Measurements from ENCODE around the gene C14orf119.

Gene C14orf119, protein sequence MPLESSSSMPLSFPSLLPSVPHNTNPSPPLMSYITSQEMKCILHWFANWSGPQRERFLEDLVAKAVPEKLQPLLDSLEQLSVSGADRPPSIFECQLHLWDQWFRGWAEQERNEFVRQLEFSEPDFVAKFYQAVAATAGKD

DNA sequence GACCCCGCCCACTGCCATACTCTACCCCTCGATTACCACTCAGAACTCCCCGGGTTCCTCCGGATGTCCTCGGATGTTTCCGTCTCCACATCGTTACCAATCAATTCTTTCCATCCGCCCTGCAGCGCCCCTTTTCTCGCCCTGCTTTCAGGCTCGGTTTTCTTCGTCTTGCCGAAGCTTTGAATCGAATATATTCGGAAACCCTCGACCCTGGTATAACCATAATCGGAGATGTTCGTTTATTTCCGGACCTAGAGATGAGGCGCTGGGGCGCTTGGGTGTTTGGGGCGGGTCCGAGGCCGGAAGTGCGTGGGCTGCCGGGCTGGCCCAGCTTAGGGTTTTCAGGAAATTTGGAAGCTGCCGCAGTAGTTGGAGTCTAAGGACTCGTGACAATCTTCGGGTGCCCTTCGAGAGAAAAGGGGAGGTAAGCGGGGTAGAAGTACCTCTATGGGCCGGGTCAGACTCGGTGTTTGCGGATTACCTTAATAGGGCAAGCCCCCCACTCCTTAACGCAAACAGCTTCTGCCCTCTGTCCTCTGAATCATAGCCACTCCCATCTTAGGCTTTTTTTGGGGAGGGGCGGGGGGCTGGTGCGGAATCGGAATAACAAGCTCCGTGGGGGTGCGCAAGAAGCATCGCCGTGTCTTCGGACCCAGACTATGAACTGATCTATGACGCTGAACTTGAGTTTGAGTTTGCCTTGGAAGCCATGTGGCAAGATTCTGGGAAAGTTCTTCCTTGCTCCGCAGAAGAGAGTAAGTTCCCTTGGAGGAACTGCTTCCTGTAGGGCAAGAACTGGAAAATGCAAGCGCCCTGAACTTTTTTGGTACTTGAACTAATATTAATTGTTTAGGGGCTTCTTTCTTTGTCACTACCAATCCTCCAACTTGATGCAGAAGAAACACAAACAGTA is at the start of gene C14orf119:
C14orf119 (plus strand) TSS at position 310 of the 913 bp plus-strand sequence. CDS start 2,154 bp downstream, outside the sequence.
- DNase-seq: no peak

DNA sequence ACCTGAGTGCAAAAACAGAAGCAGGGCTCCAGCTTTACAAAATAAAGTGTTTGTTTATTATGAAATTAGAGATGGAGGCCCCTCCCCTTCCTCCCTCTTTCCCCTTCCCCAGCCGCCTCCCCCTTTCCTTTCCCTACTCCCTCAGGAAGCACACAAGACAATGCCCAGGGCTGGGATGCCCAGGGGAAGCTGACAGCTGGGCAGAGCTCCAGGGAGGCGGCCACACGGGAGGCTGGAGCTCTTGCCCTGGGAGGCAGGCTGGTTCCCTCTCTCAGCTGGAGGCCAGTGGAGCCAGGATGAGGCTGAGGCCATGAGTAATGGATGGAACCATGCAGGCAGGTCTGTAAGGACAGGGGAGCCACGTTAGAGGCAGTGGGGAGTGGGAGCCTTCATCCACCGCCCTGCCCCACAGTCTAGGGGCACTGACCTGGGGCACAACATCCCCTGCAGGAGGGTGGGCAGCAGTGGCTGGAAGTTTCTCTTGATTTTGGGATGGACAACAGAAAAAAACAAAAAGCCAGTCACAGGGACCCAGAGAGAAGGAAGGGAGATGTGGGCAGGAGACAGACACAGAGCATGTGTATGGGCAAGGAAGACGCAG is 48.2 kb upstream of the C14orf119 start:
- no peak for DNase-seq

DNA sequence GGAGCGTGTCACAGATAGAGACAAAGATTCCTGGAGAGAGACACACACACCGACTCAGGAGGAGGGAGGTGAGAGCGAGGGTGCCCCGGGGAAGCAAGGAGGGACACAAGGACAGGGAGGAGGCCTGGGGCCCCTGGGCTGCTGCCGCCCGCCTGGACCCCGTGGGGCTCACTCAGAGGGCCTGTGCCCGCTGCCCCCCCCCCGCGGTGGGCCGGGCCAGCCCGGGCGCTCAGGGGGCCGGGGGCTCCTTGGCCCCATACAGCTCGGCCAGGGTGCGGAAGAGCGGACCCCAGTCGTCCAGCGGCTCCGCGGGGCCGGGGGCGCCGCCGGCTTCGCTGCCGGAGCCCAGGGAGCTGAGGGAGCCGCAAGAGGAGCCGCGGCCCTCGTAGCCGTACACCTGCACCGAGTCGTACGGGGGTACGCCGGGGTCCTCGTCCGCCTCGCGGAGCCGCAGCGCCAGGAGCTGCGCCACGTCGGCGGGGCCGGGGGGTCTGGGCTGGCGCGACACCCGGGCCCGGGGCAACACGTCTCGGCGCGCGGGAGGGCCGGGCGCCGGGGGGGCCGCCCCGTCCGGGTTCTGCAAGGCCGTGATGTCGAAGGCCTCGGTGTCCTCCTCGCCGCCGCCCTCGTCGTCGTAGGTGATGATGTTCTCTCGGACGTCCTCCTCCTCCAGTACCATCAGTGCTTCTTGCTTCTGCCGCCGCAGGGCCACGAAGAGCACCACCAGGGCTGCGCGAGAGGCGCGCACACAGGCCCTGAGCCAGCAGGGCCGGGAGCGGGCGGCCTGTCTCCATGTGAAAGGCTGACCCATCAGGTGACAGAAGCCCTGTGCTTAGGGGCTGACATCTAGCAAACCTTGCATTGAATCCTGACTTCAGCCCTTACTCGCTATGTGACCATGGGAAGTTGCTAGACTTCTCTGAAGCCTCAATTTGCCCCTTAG is 47.3 kb upstream of the C14orf119 start:
- DNase-seq: no peak

DNA sequence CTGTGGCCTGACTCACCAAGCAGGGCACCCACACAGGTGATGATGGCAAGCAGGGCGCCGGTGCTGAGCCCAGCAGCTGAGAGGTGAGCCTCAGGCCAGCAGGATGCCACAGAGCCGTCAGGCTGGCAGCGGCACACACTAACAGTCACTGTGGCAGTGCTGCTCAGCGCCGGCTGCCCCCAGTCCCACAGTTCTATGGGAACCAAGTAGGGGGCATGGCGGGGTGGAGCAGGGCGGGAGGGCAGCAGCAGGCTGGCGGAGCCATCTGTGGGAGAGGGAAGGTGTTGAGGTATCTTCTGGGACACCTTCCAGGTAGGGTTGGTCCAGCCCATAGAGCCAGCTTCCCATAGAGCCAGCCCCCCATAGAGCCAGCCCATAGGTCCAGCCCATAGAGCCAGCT is 46.3 kb upstream of the C14orf119 start:
- no peak for DNase-seq

DNA sequence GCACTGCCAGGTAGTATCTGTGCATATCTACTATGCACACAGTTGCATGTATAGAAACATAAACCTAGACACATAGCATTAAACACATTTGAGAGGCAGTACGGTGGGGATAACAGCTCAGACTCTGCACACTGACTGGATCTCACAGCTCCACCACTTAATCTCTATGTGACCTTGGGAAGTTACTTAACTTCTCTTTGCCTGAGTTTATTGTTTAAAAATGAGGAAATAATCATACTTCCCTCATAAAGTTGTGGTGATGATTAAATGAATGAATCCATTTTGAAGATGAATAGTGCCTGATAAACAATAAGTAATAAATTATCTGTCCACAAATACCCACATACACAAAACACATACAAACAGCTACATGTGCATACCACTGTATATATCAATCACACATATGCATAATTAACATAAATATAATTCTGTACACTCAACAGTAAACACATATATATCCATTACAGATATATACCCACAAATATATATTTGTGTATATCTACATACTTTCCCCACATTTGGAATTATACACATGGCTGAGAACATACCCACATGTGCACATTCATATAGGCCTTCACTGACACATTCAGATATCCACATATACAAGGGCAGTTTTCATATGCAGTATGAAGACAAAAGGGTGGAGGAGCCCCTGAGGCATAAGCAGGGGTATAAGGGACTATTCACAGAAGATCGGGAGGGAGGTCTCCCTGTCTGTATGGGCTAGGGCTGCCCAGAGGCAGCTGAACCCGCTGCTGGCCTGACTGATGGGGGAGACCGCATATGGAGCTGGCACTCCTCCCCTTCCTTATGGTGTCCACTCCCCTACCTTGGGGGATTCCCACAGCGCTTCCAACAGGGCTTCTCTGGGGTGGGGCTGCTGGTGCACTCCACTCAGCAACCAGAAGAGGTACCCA is 43.9 kb upstream of the C14orf119 start:
- DNase-seq: no peak

DNA sequence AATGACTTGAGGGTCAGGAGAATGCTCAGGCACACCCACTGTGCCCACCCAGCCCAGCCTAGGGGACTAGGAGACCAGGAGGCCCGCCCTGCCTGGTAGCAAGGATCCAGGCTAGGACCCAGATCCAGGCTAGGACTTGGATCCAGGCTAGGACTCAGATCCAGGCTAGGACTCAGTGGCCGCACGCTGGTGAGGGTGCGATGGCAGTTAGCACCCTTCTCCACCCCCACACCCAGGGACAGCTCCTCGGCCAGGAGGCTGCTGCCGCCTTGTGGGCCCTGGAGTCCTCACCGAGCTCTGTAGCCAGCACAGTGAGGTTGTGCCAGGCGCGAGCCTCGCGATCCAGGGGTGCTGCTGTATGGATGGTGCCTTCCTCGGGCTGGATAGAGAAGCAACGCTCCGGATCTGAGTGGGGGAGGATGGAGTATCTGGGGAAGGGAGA is 43.1 kb upstream of the C14orf119 start:
- no peak for DNase-seq

DNA sequence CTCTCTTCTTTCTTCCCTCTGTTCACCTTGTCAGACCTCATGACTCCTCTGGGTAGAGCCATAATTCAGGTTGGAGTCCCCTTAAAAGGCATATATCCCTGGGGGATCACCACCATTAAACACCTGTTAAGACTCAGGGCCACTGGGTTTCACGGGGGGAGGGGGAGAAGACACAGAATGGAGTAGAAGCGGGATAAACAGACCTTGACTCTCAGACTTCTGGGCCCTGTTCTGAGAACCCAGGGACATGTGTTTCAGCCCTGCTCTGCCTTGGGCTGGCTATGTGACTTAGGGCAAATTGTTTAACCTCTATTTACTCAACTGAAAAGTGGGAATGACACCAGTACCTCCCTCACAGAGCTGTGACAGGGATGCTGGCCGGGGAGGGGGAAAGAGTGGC is 42.6 kb upstream of the C14orf119 start:
- DNase-seq: no peak

DNA sequence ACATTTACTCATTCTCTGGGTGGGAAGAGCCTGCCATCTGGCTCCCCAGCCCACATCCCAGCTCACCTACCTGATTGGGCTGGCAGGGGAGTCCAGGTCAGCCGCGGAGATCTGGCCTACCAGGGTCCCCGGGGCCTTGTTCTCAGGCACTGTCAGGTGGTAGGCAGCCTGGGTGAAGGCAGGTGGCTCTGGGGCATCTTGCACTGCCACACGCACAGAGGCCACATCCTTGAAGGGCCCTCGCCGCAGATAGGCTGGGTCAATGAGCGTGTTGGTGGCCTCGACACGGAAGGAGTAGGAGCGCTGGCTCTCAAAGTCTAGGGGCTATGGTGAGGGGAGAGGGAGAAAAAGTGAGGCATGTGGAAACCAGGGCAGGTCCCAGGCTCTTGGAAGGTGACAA is 41.9 kb upstream of the C14orf119 start:
- no peak for DNase-seq

DNA sequence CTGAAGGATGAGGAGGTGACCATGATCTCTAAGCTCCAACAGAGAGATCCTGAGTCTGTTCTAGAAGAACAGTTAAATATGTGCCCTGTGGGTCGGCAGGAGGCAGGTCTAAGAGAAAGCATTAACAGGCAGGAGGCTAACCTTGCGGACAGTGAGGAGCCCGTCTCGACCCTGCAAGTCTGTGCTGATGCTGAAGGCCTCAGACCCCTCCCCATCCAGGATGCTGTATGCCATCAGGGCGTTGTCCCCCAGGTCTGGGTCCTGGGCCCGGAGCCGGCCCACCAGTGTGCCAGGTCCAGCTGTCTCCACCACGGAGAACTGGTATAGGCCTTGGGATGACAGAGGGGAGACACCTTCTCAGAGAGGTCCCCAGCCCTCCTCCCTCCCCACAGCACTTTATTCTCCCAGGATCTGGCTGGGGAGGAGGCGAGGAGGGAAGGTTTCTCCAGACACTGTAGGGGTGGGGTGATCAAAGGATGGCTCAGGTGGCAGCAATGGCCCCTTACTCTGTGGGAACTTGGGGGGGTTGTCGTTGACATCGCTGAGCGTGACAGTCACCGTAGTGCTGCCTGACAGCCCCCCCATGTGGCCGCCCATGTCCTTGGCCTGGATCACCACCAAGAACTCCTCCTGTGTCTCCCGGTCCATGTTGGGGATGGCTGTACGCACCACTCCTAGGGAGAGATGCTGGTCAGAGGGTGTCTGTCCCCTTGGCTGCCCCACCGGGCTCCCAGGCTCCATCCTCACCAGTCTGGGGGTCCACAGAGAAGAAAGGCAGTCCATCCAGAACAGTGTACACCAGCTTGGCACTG is 41.1 kb upstream of the C14orf119 start:
- no peak for DNase-seq

DNA sequence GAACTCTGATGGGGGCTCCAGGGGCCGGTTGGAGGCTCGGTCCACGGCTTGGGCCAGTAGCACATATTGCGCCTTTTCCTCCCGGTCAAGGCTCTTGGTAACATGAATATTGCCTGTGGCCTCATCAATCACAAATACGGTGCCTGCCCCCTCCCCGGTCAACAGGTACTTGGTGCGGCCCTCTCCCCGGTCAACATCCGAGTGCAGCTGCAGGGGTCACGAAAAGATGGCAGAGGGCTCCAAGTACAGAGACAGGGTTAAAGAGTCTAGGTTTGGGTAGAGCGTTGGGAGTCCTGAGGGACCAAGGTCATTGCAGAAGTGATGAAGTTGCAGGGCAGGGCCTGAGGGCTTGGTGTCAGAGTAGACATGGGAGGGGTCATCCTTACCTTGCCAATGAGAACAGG is 40.2 kb upstream of the C14orf119 start:
- no peak for DNase-seq

DNA sequence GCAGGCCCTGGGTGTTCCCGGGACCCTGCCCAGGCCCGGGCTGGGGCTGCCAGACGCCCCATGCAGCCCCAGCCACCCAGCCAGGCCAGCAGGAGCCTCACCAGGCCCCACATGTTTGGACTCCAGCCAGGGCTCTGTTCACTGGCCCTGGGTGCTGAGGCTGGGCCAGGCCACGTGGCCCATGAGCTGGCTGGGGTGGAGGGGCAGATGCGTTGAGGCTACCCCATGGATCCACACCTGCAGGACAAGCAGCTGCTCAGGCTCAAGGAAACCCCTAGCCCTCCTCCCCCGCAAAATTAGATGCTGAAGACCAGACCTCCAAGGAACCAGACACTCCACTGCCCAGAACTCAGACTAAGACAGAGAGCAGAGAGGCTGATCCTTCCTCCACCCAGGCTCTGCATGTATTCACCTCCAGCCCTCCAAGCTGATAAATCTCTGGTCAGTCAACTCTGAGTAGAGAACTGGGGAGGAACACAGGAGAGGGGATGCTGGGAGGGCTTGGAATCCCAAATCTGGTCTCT is 39.6 kb upstream of the C14orf119 start:
- no peak for DNase-seq

DNA sequence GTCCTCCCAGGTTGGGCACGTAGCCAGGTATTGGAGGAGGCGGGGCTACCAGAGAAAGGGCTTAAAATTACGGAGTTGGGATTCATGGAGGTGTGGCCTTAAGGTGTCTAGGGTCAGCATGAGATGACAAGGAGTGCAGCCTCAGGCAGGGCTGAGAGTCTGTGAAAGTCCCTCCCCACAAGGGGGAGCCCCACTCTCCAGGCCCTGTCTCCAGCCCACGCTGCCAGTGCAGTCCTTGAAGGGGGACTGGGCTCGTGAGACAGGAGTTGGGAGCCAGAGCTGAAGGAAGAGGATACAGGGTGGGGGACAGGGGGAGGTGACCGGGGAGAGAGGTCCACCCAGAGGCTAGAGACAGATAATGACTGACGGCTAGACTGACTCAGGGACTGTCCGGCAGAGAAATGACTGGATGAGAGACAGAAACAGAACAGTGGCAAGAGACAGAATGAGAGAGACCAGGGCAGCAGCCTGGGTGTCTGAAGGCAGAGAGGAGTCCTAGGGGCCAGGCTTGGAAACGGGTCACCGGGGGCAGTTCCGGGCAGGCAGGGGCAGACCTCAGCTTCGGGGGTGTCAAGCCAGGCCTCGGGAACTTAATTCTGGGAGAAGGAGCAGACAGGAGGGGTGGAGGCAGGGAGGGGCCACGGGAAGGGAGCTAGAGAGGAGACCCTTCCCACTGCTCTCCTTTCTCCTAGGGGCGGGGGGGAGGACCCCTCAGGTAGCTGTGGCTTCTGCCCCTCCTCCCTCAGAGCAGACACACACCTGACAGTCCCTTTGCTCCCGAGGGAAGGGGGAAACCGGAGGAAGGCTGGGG is 39.0 kb upstream of the C14orf119 start:
- no peak for DNase-seq

DNA sequence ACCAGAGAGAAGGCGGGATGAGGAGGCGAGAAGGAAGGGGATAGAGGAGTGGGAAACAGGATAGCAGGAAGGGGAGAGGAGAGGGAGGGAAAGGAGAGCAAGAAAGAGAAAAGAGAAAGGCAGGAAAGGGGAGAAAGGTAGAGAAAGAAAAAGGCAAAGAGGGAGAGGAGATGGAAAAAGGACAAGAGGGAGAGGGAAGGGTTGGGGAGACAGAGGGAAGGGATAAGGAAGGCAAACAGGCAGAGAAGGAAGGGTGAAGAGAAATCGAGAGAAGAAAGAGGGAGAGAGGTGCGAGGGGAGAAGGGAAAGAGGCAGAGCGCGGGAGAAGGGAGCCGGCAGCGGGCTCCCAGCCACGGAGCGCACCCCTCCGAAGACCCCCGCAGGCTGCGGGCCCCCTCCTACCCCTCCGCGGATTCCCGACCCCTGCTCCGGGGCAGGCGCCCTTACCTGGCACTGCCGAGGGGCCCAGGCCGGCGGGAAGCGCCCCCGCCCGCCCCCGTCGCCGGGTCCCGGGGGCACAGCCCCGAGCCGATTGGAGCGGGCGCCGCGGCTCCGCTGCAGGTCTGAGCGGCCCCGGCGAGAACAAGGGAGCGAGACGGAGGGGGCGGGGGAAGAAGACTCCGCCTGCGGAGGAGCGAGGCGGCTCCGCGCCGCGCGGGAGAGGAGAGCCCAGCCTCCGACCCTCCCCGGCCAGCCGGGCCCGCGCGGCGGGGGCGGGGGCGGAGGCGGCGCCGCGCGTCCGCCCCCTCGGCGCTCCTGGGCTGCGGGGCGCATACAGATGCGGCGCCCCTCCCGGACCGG is 38.1 kb upstream of the C14orf119 start, which contains the start of gene CDH24:
CDH24 (minus strand) TSS at position 565 of the 801 bp plus-strand sequence. CDS start 1,787 bp downstream, outside the sequence.
- DNase-seq: no peak

DNA sequence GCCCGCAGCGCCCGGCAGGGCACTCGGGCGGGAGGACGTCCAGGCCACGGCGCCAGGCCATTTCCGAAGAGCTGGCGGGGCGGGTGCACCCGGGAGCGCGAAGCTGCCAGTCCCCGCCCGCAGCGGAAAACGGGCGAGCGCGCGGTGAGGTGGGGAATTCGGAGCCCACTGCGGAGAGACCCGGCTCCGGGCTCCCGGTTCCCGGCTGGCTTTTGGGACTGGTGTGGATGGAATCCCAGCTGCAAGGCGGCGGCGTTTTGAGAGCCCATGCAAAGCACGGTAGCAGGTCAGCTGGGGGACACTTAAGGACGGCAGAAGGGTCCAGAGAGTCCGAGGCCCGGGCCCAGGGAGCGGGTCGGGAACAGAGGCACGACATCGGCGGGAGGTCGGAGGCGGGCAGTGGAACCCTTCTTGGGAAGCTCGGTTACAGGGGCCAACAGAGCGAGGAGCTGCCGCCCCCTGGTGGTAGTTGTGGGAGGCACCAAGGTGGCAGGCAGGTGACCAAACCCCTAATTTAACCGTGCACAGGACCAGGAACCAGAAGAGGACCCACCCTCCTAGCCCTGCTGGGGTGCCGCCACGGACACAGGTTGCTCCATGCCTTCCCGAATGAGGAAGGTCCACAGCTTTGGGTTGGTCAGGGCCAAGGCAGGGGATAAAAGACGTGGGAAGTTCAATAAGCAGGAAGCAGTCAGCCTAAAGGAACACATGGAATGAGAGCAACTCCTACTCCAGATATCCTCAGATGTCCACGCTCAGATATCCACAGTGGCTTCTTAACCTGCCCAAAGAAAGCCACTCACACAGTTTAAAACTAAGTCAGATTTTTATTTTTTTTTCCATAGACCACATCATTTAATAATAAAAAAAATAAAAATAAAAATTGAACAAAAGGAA is 37.3 kb upstream of the C14orf119 start:
- DNase-seq: no peak

DNA sequence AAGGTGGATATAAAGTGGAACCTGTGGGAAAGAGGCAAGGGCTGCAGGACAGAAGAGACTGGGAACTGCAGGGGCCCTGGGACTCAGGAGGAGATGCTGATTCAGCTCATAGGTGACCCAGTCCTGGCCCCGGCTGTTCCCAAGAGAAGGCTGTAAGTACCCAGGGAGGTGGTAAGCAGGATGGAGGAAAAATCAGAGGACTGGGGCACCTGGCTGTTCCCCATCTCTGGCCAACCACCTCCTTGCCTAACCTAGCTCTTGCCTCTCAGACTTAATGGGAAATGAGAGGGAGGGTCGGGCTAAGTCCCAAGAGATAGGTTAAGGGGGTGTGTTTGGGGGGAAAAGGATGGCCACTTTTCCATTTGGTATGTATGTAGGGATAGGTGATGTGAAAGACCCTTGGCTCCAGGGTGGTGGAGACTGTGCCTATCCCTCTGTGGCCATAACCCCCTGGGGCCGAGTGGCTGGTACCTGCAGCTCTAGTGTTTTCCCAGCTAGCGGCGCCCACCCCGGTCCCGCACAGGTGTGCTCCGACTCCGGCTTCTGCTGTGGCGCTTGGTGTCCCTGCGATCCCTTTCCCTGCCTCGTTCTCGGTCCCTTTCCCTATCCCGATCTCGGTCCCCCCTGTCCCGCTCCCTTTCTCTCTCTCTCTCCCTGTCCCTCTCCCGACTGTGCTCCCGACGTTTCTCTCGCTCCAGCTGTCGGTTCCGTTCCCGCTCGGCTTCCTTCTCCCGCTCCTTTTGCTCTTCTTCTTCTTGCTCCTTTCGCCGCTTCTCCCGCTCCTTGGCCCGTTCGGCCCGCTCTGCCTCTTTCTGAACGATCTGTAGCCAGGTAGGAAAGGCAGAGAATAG is 36.4 kb upstream of the C14orf119 start:
- DNase-seq: no peak

DNA sequence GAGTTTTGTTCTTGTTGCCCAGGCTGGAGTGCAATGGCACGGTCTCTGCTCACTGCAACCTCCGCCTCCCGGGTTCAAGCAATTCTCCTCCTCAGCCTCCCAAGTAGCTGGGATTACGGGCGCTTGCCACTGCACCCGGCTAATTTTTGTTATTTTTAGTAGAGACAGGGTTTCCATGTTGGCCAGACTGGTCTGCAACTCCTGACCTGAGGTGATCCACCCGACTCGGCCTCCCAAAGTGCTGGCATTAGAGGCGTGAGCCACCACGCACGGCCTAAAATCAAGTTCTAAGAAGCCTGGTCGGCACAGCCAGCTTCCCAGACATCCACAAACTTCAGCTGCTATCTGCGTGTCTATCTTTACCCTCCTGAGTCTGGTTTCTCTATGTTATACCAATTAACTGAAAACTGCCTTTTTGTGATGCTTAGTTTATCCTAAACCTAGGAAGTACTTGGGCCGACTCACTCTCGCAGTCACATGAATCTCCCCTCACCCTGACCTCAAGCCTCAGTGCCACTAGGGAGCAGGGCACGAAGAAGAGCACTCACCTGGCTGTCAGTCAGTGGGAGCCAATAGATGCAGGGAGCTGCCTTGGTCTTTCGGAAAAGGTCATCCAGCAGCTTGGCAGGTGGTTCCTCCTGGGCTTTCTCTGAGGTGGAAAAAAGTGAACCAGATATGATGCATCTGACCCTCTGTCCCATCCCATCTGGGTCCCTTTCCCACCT is 34.6 kb upstream of the C14orf119 start:
- DNase-seq: no peak
